NCI-H1694 (cell line): ENCODE measurements around the gene TNS3.

ENCODE experiments used
- DNase-seq: peaks from one replicate; lab custom pipeline; 2025; lab: John Stamatoyannopoulos, UW

Gene TNS3

GRCh38 chr7:47385536-47386125 lies 196.3 kb downstream of the TNS3 start:
- DNase-seq: no peak

- DNase-seq: no peak
These were observed 197.0 kb downstream of the TNS3 start for GRCh38 chr7:47384755-47385535.

GRCh38 chr7:47383696-47384445 lies 198.0 kb downstream of the TNS3 start:
- no peak for DNase-seq

- DNase-seq: no peak
These were observed 198.8 kb downstream of the TNS3 start for GRCh38 chr7:47383072-47383471.

GRCh38 chr7:47382200-47382599 lies 199.7 kb downstream of the TNS3 start:
- no peak for DNase-seq

GRCh38 chr7:47381134-47381495 lies 200.8 kb downstream of the TNS3 start:
- DNase-seq: no peak

GRCh38 chr7:47380325-47381133 lies 201.4 kb downstream of the TNS3 start:
- no peak for DNase-seq

- DNase-seq: no peak
These were observed 202.1 kb downstream of the TNS3 start for GRCh38 chr7:47379629-47380324.

GRCh38 chr7:47378728-47379395 lies 203.0 kb downstream of the TNS3 start:
- no peak for DNase-seq

- no peak for DNase-seq
These were observed 204.2 kb downstream of the TNS3 start for GRCh38 chr7:47377741-47378140.

GRCh38 chr7:47376991-47377616 lies 204.8 kb downstream of the TNS3 start:
- DNase-seq: no peak

- no peak for DNase-seq
These were observed 206.6 kb downstream of the TNS3 start for GRCh38 chr7:47375121-47375938.

GRCh38 chr7:47374538-47374937 lies 207.4 kb downstream of the TNS3 start:
- no peak for DNase-seq

GRCh38 chr7:47373871-47374451 lies 207.9 kb downstream of the TNS3 start:
- no peak for DNase-seq

- peak; percentile 59 for DNase-seq
These were observed 210.1 kb downstream of the TNS3 start for GRCh38 chr7:47371733-47372368.

GRCh38 chr7:47371317-47371716 lies 210.6 kb downstream of the TNS3 start:
- no peak for DNase-seq

- no peak for DNase-seq
These were observed 211.4 kb downstream of the TNS3 start for GRCh38 chr7:47370461-47371042.

- no peak for DNase-seq
These were observed 212.2 kb downstream of the TNS3 start for GRCh38 chr7:47369736-47370135.
